Measurements from ENCODE around the gene PTPN18.

The PTPN18 gene

DNA sequence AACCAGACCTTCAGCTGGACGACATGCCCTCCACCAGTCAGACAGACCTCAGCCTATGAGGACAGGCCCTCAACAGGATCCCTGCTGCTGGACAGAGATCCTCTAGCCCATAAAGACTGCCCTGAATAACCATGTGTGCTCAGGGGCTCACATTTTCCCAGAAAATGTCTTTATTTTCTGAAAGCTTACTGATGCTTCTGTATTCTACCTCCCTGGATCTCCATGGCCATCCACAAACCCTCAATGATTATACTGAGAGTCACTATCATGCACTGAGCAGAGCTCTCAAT, 1.8 kb upstream of the PTPN18 start:
- Histone ChIP-seq H3K9ac (ENCODE audit: low read depth, low read length) (no peak overlapping the region), H3K4me2 (ENCODE audit: low read length) (no peak overlapping the region), H3K4me3 (ENCODE audit: low read length) (no peak overlapping the region), H3K27me3 (ENCODE audit: control insufficient read depth, insufficient read depth, low read length) (no peaks in the 10 kb centered on the region), H3K9me3 (replicated peaks; ENCODE audit: low read length) (no peaks in the 10 kb centered on the region), H3K36me3 (ENCODE audit: insufficient read depth, low read length) (no peaks in the 10 kb centered on the region), H3K4me1 (ENCODE audit: control insufficient read depth, insufficient read depth, low read length) (peaks cover 11% of the 10 kb centered on the region)

DNA sequence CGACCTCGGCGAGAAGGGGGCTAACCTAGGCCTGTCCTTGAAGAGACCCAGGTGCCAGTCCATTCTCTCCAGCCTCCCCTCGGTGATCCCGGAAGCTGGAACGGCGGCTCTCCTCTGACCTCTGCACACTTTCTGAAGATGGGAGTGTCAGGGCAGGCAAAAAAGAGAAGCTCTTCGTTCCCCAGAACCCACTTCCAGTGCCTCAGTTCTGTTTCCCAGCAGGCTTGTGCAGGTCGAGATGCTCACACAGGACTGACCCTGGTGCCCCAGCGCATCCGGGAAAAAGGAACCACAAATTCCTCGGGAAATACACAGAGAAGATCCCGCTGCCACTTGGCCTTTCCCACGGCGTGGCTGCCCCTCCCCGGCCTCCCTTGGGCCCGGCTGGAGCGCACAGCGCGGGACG, 681 bp upstream of the PTPN18 start:
- H3K4me3 ChIP-seq (ENCODE audit: low read length) = peak overlapping the region; percentile 88
- H3K4me2 ChIP-seq (ENCODE audit: low read length) = peak overlapping the region; percentile 97
- H3K9me3 ChIP-seq (replicated peaks; ENCODE audit: low read length) = no peaks in the 10 kb centered on the region
- H3K36me3 ChIP-seq (ENCODE audit: insufficient read depth, low read length) = no peaks in the 10 kb centered on the region
- no peaks in the 10 kb centered on the region for H3K27me3 ChIP-seq (ENCODE audit: control insufficient read depth, insufficient read depth, low read length)
- H3K9ac ChIP-seq (ENCODE audit: low read depth, low read length) = peak overlapping the region; percentile 86
- H3K4me1 ChIP-seq (ENCODE audit: control insufficient read depth, insufficient read depth, low read length) = peaks cover 11% of the 10 kb centered on the region

DNA sequence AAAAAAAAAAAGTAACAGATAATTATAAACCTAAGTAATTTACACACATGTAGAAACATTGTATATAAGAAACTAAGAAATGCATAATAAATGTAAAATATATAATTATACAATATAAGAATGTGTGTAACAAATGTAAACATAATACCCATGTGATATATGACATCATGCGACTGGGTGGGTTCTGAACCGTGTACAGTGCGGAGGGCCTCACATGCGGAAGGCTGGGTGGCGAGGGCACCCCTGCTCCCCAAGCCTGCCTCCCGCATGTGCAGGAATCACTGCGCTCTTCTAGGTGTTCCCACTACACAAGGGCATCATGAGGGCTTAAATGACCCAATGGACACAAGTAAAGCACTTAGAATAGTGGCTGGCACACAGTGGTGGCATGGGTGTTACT, 2.0 kb downstream of the PTPN18 start:
- Histone ChIP-seq H3K36me3 (ENCODE audit: insufficient read depth, low read length) (no peaks in the 10 kb centered on the region), H3K4me1 (ENCODE audit: control insufficient read depth, insufficient read depth, low read length) (peaks cover 11% of the 10 kb centered on the region), H3K4me2 (ENCODE audit: low read length) (no peak overlapping the region), H3K27me3 (ENCODE audit: control insufficient read depth, insufficient read depth, low read length) (no peaks in the 10 kb centered on the region), H3K4me3 (ENCODE audit: low read length) (no peak overlapping the region), H3K9ac (ENCODE audit: low read depth, low read length) (no peak overlapping the region), H3K9me3 (replicated peaks; ENCODE audit: low read length) (no peaks in the 10 kb centered on the region)

DNA sequence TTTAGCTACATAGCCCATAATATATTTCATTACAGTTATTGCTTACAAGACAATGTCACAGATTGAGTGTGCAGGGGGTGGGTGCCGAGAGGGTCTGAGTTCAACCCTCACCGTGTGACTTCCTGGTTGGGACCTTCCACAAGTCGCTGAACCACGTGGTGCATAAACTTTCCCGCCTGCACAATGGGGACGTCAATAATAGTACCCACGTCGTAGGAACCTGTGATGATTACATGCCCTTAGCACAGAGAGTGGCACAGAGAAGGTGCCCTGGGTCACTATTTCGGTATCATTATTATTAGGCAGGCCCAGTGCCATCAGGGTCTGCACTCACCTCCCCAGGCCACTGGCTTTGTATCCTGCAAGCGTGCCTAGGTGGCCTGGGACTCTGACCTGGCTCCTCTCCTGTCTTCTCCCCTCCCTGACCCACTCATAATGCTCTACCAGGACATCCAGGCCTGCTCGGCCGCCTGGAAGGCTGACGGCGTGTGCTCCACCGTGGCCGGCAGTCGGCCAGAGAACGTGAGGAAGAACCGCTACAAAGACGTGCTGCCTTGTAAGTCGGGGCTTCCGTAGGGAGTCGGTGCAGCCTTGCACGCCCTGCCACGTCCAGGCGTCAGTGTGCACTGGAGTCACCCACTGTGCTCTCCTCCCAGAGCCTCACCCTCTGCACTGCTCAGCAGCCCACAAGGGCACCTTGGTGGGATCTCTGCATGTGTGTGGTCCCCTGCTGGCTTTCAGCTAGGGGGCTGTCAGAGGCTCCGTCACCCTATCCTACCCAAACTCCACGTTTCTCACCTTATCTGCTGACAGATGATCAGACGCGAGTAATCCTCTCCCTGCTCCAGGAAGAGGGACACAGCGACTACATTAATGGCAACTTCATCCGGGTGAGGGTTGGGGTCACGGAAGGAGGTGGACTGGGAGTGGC, 2.8 kb downstream of the PTPN18 start:
- no peak overlapping the region for H3K4me3 ChIP-seq (ENCODE audit: low read length)
- no peaks in the 10 kb centered on the region for H3K36me3 ChIP-seq (ENCODE audit: insufficient read depth, low read length)
- H3K9ac ChIP-seq (ENCODE audit: low read depth, low read length) = no peak overlapping the region
- no peak overlapping the region for H3K4me2 ChIP-seq (ENCODE audit: low read length)
- H3K4me1 ChIP-seq (ENCODE audit: control insufficient read depth, insufficient read depth, low read length) = peaks cover 11% of the 10 kb centered on the region
- H3K27me3 ChIP-seq (ENCODE audit: control insufficient read depth, insufficient read depth, low read length) = no peaks in the 10 kb centered on the region
- H3K9me3 ChIP-seq (replicated peaks; ENCODE audit: low read length) = no peaks in the 10 kb centered on the region

- no peak overlapping the region for H3K9ac ChIP-seq (ENCODE audit: low read depth, low read length)
- no peaks in the 10 kb centered on the region for H3K9me3 ChIP-seq (replicated peaks; ENCODE audit: low read length)
- H3K27me3 ChIP-seq (ENCODE audit: control insufficient read depth, insufficient read depth, low read length) = no peaks in the 10 kb centered on the region
- no peak overlapping the region for H3K4me3 ChIP-seq (ENCODE audit: low read length)
- no peak overlapping the region for H3K4me2 ChIP-seq (ENCODE audit: low read length)
- peaks cover 11% of the 10 kb centered on the region for H3K4me1 ChIP-seq (ENCODE audit: control insufficient read depth, insufficient read depth, low read length)
- no peaks in the 10 kb centered on the region for H3K36me3 ChIP-seq (ENCODE audit: insufficient read depth, low read length)
Measured at GRCh38 chr2:130359466-130359865, 3.6 kb downstream of the PTPN18 start.

DNA sequence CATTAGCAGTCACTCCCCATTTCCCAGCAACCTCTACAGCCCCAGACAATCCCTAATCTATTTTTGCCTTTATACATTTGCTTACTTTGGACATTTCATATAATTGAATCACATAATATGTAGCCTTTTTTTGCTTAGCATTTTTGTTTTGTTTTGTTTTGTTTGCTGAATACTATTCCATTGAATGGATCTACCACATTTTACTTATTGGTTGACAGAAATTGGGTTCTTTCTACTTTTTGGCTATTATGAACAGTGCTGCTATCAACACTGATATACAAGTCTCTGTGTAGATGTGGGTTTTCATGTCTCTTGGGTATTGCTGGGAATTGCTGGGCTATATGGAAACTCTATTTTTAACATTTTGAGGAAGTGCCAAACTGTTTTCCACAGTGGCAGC, 7.6 kb downstream of the PTPN18 start:
- Histone ChIP-seq H3K27me3 (ENCODE audit: control insufficient read depth, insufficient read depth, low read length) (no peaks in the 10 kb centered on the region), H3K36me3 (ENCODE audit: insufficient read depth, low read length) (no peaks in the 10 kb centered on the region), H3K4me3 (ENCODE audit: low read length) (no peak overlapping the region), H3K4me2 (ENCODE audit: low read length) (no peak overlapping the region), H3K4me1 (ENCODE audit: control insufficient read depth, insufficient read depth, low read length) (no peaks in the 10 kb centered on the region), H3K9me3 (replicated peaks; ENCODE audit: low read length) (no peaks in the 10 kb centered on the region), H3K9ac (ENCODE audit: low read depth, low read length) (no peak overlapping the region)

- Histone ChIP-seq H3K9me3 (replicated peaks; ENCODE audit: low read length) (no peaks in the 10 kb centered on the region), H3K4me3 (ENCODE audit: low read length) (no peak overlapping the region), H3K4me2 (ENCODE audit: low read length) (no peak overlapping the region), H3K9ac (ENCODE audit: low read depth, low read length) (no peak overlapping the region), H3K36me3 (ENCODE audit: insufficient read depth, low read length) (no peaks in the 10 kb centered on the region), H3K4me1 (ENCODE audit: control insufficient read depth, insufficient read depth, low read length) (no peaks in the 10 kb centered on the region), H3K27me3 (ENCODE audit: control insufficient read depth, insufficient read depth, low read length) (no peaks in the 10 kb centered on the region)
Measured at GRCh38 chr2:130365075-130365474, 9.2 kb downstream of the PTPN18 start.

GRCh38 chr2:130365963-130366362, 10.1 kb downstream of the PTPN18 start:
- Histone ChIP-seq H3K4me3 (ENCODE audit: low read length) (no peak overlapping the region), H3K27me3 (ENCODE audit: control insufficient read depth, insufficient read depth, low read length) (no peaks in the 10 kb centered on the region), H3K4me2 (ENCODE audit: low read length) (no peak overlapping the region), H3K36me3 (ENCODE audit: insufficient read depth, low read length) (peaks cover 6% of the 10 kb centered on the region), H3K9me3 (replicated peaks; ENCODE audit: low read length) (no peaks in the 10 kb centered on the region), H3K4me1 (ENCODE audit: control insufficient read depth, insufficient read depth, low read length) (peaks cover 1% of the 10 kb centered on the region), H3K9ac (ENCODE audit: low read depth, low read length) (no peak overlapping the region)

DNA sequence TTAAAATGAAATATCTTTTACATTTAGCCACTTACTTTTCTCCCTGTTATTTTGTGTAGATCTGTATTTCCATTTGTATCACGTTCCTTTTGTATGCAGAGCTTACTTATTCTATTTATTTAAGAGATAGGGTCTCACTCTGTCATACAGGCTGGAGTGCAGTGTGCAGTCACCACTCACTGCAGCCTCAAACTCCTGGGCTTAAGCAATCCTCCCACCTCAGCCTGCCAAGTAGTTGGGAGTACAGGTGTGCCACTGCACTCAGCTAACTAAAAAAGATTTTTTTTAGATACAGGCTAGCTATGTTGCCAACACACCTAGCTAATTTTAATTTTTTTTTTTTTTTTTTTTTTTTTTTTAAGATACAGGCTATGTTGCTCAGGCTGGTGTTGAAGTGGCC, 10.9 kb downstream of the PTPN18 start:
- no peak overlapping the region for H3K4me3 ChIP-seq (ENCODE audit: low read length)
- peaks cover 8% of the 10 kb centered on the region for H3K36me3 ChIP-seq (ENCODE audit: insufficient read depth, low read length)
- no peaks in the 10 kb centered on the region for H3K27me3 ChIP-seq (ENCODE audit: control insufficient read depth, insufficient read depth, low read length)
- H3K4me2 ChIP-seq (ENCODE audit: low read length) = no peak overlapping the region
- H3K9me3 ChIP-seq (replicated peaks; ENCODE audit: low read length) = no peaks in the 10 kb centered on the region
- H3K9ac ChIP-seq (ENCODE audit: low read depth, low read length) = no peak overlapping the region
- H3K4me1 ChIP-seq (ENCODE audit: control insufficient read depth, insufficient read depth, low read length) = peaks cover 9% of the 10 kb centered on the region

DNA sequence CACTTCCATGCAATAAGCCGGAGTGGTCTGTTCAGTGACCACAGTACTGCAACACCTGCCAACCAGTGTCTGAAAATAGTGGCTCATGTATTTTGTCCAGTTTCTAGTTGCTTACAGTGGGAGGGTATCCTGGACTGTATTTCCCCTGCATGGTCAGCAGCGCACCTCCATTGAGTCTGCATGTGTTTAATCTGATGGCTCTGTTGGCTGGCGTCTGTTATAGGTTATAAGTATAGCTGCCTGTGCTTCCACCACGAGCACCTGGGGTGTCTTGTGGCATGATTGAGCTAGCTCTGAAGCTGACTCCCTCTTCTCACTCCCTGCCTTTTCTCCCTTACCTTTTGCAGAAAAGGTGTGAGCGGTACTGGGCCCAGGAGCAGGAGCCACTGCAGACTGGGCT, 12.9 kb downstream of the PTPN18 start:
- Histone ChIP-seq H3K9me3 (replicated peaks; ENCODE audit: low read length) (no peaks in the 10 kb centered on the region), H3K4me1 (ENCODE audit: control insufficient read depth, insufficient read depth, low read length) (peaks cover 15% of the 10 kb centered on the region), H3K4me2 (ENCODE audit: low read length) (no peak overlapping the region), H3K9ac (ENCODE audit: low read depth, low read length) (no peak overlapping the region), H3K36me3 (ENCODE audit: insufficient read depth, low read length) (peaks cover 8% of the 10 kb centered on the region), H3K27me3 (ENCODE audit: control insufficient read depth, insufficient read depth, low read length) (no peaks in the 10 kb centered on the region), H3K4me3 (ENCODE audit: low read length) (no peak overlapping the region)

GRCh38 chr2:130369311-130369964, 13.6 kb downstream of the PTPN18 start:
- Histone ChIP-seq H3K4me3 (ENCODE audit: low read length) (no peak overlapping the region), H3K4me1 (ENCODE audit: control insufficient read depth, insufficient read depth, low read length) (peaks cover 19% of the 10 kb centered on the region), H3K9ac (ENCODE audit: low read depth, low read length) (no peak overlapping the region), H3K9me3 (replicated peaks; ENCODE audit: low read length) (no peaks in the 10 kb centered on the region), H3K36me3 (ENCODE audit: insufficient read depth, low read length) (peaks cover 8% of the 10 kb centered on the region), H3K4me2 (ENCODE audit: low read length) (no peak overlapping the region), H3K27me3 (ENCODE audit: control insufficient read depth, insufficient read depth, low read length) (no peaks in the 10 kb centered on the region)

- Histone ChIP-seq H3K4me1 (ENCODE audit: control insufficient read depth, insufficient read depth, low read length) (peaks cover 24% of the 10 kb centered on the region), H3K9ac (ENCODE audit: low read depth, low read length) (no peak overlapping the region), H3K4me2 (ENCODE audit: low read length) (no peak overlapping the region), H3K27me3 (ENCODE audit: control insufficient read depth, insufficient read depth, low read length) (no peaks in the 10 kb centered on the region), H3K9me3 (replicated peaks; ENCODE audit: low read length) (no peaks in the 10 kb centered on the region), H3K36me3 (ENCODE audit: insufficient read depth, low read length) (peaks cover 8% of the 10 kb centered on the region), H3K4me3 (ENCODE audit: low read length) (no peak overlapping the region)
Measured at GRCh38 chr2:130369965-130370341, 14.1 kb downstream of the PTPN18 start.
